HepG2 (cell line): ENCODE data around the gene SMIM28. TPM values are rescaled to one million over a fixed set of nuclear protein-coding genes. Genes with fewer than 3 reads are reported as not detected.

Experiments
- ATAC-seq: fragments of 200-7000 bp; cut with Tn5 transposase; 3 replicates; pipeline ENCODE4 v1.9.1; 2020; ENCODE audit warnings: mild to moderate bottlenecking, moderate library complexity
- BruUV-seq: library from RNA; stranded (reverse); fragments of 400-500 nt; replicated peaks from 2 replicates; lab custom pipeline; 2021; lab: Mats Ljungman, UMichigan
- CTCF ChIA-PET: fragments of 300-600 bp; formaldehyde crosslinking; extraction: SDS; loops from one replicate; lab custom pipeline; 2021; ENCODE audit warnings: low total read pairs, inconsistent platforms, low intra/inter-chr PET ratio; lab: Yijun Ruan, JAX
- POLR2A ChIA-PET: fragments of 350-600 bp; sonication (Branson Sonifier 250); formaldehyde crosslinking; loops from one replicate; lab custom pipeline; 2020; ENCODE audit warnings: antibody characterized with exemption, inconsistent platforms; lab: Yijun Ruan, JAX
- DNase-seq: peaks from one replicate; pipeline ENCODE4 v3.0.0-alpha.2; 2015; ENCODE audit warnings: low spot score
- FAIRE-seq: peaks from 3 replicates; lab custom pipeline; 2011; peaks lifted over from hg19 to GRCh38; lab: Jason Lieb, UNC
- H2AFZ ChIP-seq: one replicate; pipeline ENCODE4 v1.6.1; 2011; ENCODE audit warnings: low read length, inconsistent platforms
- H3K27ac ChIP-seq: fragments of 300-600 bp; 3 replicates; pipeline ENCODE4 v1.8.0; 2011; ENCODE audit warnings: mixed run types, mild to moderate bottlenecking, mixed read lengths, low read length, inconsistent platforms; ENCODE audit not compliant: insufficient read depth; ENCODE audit errors: extremely low read length
- H3K27me3 ChIP-seq, 2 experiments: fragments of 200-600 bp in 1 of 2; 2 replicates in 1 of 2; 3 replicates in 1 of 2; pipeline versions ENCODE4 v1.6.0 to v1.8.0; 2011; ENCODE audit warnings: low read length in 2 of 2, mild to moderate bottlenecking in 2 of 2, moderate library complexity in 2 of 2, inconsistent platforms in 1 of 2; ENCODE audit not compliant: insufficient read depth in 2 of 2, control insufficient read depth in 1 of 2
- H3K36me3 ChIP-seq, 2 experiments: fragments of 200-600 bp in 1 of 2; replicated peaks in 1 of 2; 2 replicates in 1 of 2; 3 replicates in 1 of 2; pipeline versions ENCODE4 v1.5.1 to v1.8.0; 2011; ENCODE audit warnings: low read length in 2 of 2, inconsistent platforms in 1 of 2; ENCODE audit not compliant: insufficient read depth in 2 of 2, control insufficient read depth in 1 of 2
- H3K4me1 ChIP-seq: 2 replicates; pipeline ENCODE4 v1.5.1; 2012; ENCODE audit warnings: low read length, inconsistent platforms; ENCODE audit not compliant: insufficient read depth
- H3K4me2 ChIP-seq: 2 replicates; pipeline ENCODE4 v1.6.0; 2011; ENCODE audit warnings: low read depth, low read length, inconsistent platforms
- H3K4me3 ChIP-seq, 3 experiments: fragments of 200-600 bp in 1 of 3; sonication (generic), shearing (Covaris generic) in 1 of 3; replicated peaks in 1 of 3; 2 replicates each; pipeline ENCODE4 v1.5.1; 2011 to 2016; ENCODE audit warnings: low read length in 3 of 3, inconsistent platforms in 2 of 3, low read depth in 2 of 3, mild to moderate bottlenecking in 2 of 3, control low read depth in 1 of 3, mixed read lengths in 1 of 3; ENCODE audit not compliant: insufficient read depth in 1 of 3
- H3K79me2 ChIP-seq: one replicate; pipeline ENCODE4 v1.6.1; 2011; ENCODE audit warnings: low read length, inconsistent platforms; ENCODE audit not compliant: insufficient read depth
- H3K9ac ChIP-seq: 2 replicates; pipeline ENCODE4 v1.6.0; 2011; ENCODE audit warnings: mild to moderate bottlenecking, low read depth, low read length, inconsistent platforms; ENCODE audit not compliant: insufficient read depth
- H3K9me3 ChIP-seq: 2 replicates; pipeline ENCODE4 v1.5.1; 2012; ENCODE audit warnings: mild to moderate bottlenecking, low read length
- H4K20me1 ChIP-seq: 2 replicates; pipeline ENCODE4 v1.6.0; 2011; ENCODE audit warnings: inconsistent platforms, mild to moderate bottlenecking, low read length, moderate library complexity; ENCODE audit not compliant: insufficient read depth
- CAMTA2 ChIP-seq: sonication (generic); formaldehyde crosslinking; IDR thresholded peaks from 2 replicates; pipeline ENCODE4 v1.4.0; 2020; ENCODE audit warnings: mild to moderate bottlenecking, missing genetic modification reagents, borderline replicate concordance
- CBX5 ChIP-seq: sonication (generic); formaldehyde crosslinking; IDR thresholded peaks from 2 replicates; pipeline ENCODE4 v1.4.0; 2020; ENCODE audit warnings: missing genetic modification reagents, borderline replicate concordance
- ETV5 ChIP-seq: IDR thresholded peaks from 2 replicates; pipeline ENCODE4 v1.6.1; 2018; ENCODE audit warnings: missing biosample characterization, missing genetic modification reagents, inconsistent platforms, borderline replicate concordance
- GTF3A ChIP-seq: sonication (generic); formaldehyde crosslinking; conservative IDR thresholded peaks from 2 replicates; pipeline ENCODE4 v1.4.0; 2020; ENCODE audit warnings: mild to moderate bottlenecking, missing genetic modification reagents
- HOXA5 ChIP-seq: sonication (generic); formaldehyde crosslinking; IDR thresholded peaks from 2 replicates; pipeline ENCODE4 v1.4.0; 2020; ENCODE audit warnings: missing genetic modification reagents
- ISL2 ChIP-seq: sonication (generic); formaldehyde crosslinking; IDR thresholded peaks from 2 replicates; pipeline ENCODE4 v1.5.0; 2020; ENCODE audit warnings: missing genetic modification reagents
- KAT7 ChIP-seq: IDR thresholded peaks from 2 replicates; pipeline ENCODE4 v1.6.1; 2018; ENCODE audit warnings: borderline replicate concordance, missing compliant biosample characterization
- MAF1 ChIP-seq: sonication (generic); formaldehyde crosslinking; IDR thresholded peaks from 2 replicates; pipeline ENCODE4 v1.5.0; 2020; ENCODE audit warnings: missing genetic modification reagents, borderline replicate concordance
- RBFOX2 ChIP-seq: fragments of 200-400 bp; formaldehyde crosslinking; IDR thresholded peaks from 2 replicates; pipeline ENCODE4 v1.6.1; 2017; ENCODE audit warnings: low read depth, mild to moderate bottlenecking, low read length
- SKI ChIP-seq: fragments of 450-650 bp; IDR thresholded peaks from one replicate; pipeline ENCODE4 v1.6.1; 2018; ENCODE audit warnings: mild to moderate bottlenecking; ENCODE audit not compliant: partially characterized antibody
- THRA ChIP-seq: sonication (generic); formaldehyde crosslinking; IDR thresholded peaks from 2 replicates; pipeline ENCODE4 v1.4.0; 2020; ENCODE audit warnings: missing genetic modification reagents, borderline replicate concordance
- TOE1 ChIP-seq: sonication (generic); formaldehyde crosslinking; IDR thresholded peaks from 2 replicates; pipeline ENCODE4 v1.4.0; 2020; ENCODE audit warnings: mild to moderate bottlenecking, missing genetic modification reagents
- TP53 ChIP-seq: sonication (generic); formaldehyde crosslinking; conservative IDR thresholded peaks from 2 replicates; pipeline ENCODE4 v1.4.0; 2020; ENCODE audit warnings: missing genetic modification reagents
- YEATS2 ChIP-seq: sonication (generic); formaldehyde crosslinking; IDR thresholded peaks from 2 replicates; pipeline ENCODE4 v1.4.0; 2020; ENCODE audit warnings: missing genetic modification reagents, borderline replicate concordance
- ZHX2 ChIP-seq, 2 experiments: sonication (generic) in 1 of 2; formaldehyde crosslinking in 1 of 2; IDR thresholded peaks; 2 replicates each; pipeline versions ENCODE4 v1.6.1 to v1.9.0; 2014 to 2022; ENCODE audit warnings: antibody characterized with exemption in 1 of 2, borderline replicate concordance in 1 of 2, inconsistent platforms in 1 of 2, low read depth in 1 of 2, missing genetic modification reagents in 1 of 2
- ZNF30 ChIP-seq: sonication (generic); formaldehyde crosslinking; IDR thresholded peaks from 2 replicates; pipeline ENCODE4 v1.5.0; 2020; ENCODE audit warnings: mild to moderate bottlenecking, missing genetic modification reagents
- ZNF362 ChIP-seq: sonication (generic); formaldehyde crosslinking; IDR thresholded peaks from 2 replicates; pipeline ENCODE4 v1.4.0; 2020; ENCODE audit warnings: missing genetic modification reagents, mild to moderate bottlenecking, borderline replicate concordance
- ZSCAN21 ChIP-seq: sonication (generic); formaldehyde crosslinking; IDR thresholded peaks from 2 replicates; pipeline ENCODE4 v1.8.0; 2022; ENCODE audit warnings: mild to moderate bottlenecking, missing genetic modification reagents, moderate library complexity, borderline replicate concordance
- WGBS: methylation state at CpG from one replicate; pipeline ENCODE4 v1.1.6; 2017; ENCODE audit warnings: low lambda C conversion rate; 5-methylcytosine and 5-hydroxymethylcytosine counted together
- in situ Hi-C: cut with HindIII; loops from 2 replicates; pipeline ENCODE4 v1.10.0; 2017; ENCODE audit warnings: low pct_unique_long_range_greater_than_20kb; ENCODE audit not compliant: extremely low pct_ligation_motif_present
- intact Hi-C: fragments of 100-400 bp; cut with micrococcal nuclease; formaldehyde crosslinking; loops from one replicate; pipeline ENCODE4 v1.10.0; 2022; ENCODE audit not compliant: unreplicated experiment
- polyA plus RNA-seq, 8 experiments: library from polyadenylated mRNA; depleted of rRNA in 3 of 8; stranded (reverse) in 7 of 8; unstranded in 1 of 8; fragments of >200 nt; fragmentation: Illumina TruSeq in 4 of 8; extraction: Trizol in 4 of 8; gene quantifications; 2 replicates each; pipeline versions ENCODE4 v1.2.1 to v1.2.3, GENCODE V29; 2011 to 2016; ENCODE audit warnings: low read depth in 4 of 8, missing spikeins in 1 of 8, mixed read lengths in 1 of 8; ENCODE audit not compliant: insufficient read depth in 1 of 8
- total RNA-seq, 5 experiments: library from RNA; depleted of rRNA; stranded (reverse); fragments of >200 nt; fragmentation: Illumina TruSeq; extraction: Trizol; gene quantifications; 2 replicates each; pipeline ENCODE4 v1.2.3, GENCODE V29; 2016; ENCODE audit warnings: low read depth in 1 of 5

SMIM28 gene
- total and polyA plus RNA-seq, 2 of the 13 experiments (the other 11 are each of a cell fraction or from before 2014, with no cell fraction given), result not detected

GRCh38 chr6:138378463-138378862 lies 758 bp downstream of the SMIM28 start:
- Histone ChIP-seq H3K9me3 (no peaks in the 10 kb centered on the region), H3K27ac (no peak overlapping the region), H3K36me3 (no peaks in the 10 kb centered on the region), H2AFZ (no peak overlapping the region), H3K9ac (no peak overlapping the region), H3K27me3 (no peaks in the 10 kb centered on the region), H3K4me2 (no peak overlapping the region), H3K4me1 (peaks cover 1% of the 10 kb centered on the region), H3K4me3 (no peak overlapping the region), H4K20me1 (no peaks in the 10 kb centered on the region), H3K79me2 (no peaks in the 10 kb centered on the region)
- no peak for ATAC-seq
- WGBS, result 50% methylated on average over 4 of the region's 4 CpGs
- DNase-seq, result no peak
- FAIRE-seq, result no peak
- no TSS peak for BruUV-seq
- CTCF ChIA-PET, result no interaction called here
- intact Hi-C loops (no loop called here), in situ Hi-C loops (no loop called here)
- POLR2A ChIA-PET, result no interaction called here
- TF ChIP-seq ZNF362 (CRISPR knock-in tag) (no peak), TOE1 (no peak), CAMTA2 (no peak), MAF1 (CRISPR knock-in tag) (no peak), CBX5 (CRISPR knock-in tag) (no peak), YEATS2 (CRISPR knock-in tag) (no peak), ZSCAN21 (CRISPR knock-in tag) (no peak), TP53 (CRISPR knock-in tag) (no peak), HOXA5 (CRISPR knock-in tag) (no peak), KAT7 (CRISPR knock-in tag) (no peak), ZHX2 (IDR thresholded peaks at IDR 0.05; ENCODE audit: low read depth) (no peak), ZHX2 (CRISPR knock-in tag; IDR thresholded peaks at IDR 0.05; ENCODE audit: borderline replicate concordance) (no peak), RBFOX2 (no peak), ETV5 (CRISPR knock-in tag) (no peak), GTF3A (CRISPR knock-in tag) (no peak), THRA (CRISPR knock-in tag) (no peak), SKI (no peak), ISL2 (CRISPR knock-in tag) (no peak), ZNF30 (CRISPR knock-in tag) (no peak)
